GM23338 (cell line): ENCODE data around the gene DTNB.

Experiments used
- CREB1 ChIP-seq: fragments of 250-450 bp; sonication (Bioruptor Pico); IDR thresholded peaks from 2 replicates; pipeline ENCODE4 v1.5.0; 2020; ENCODE audit warnings: low read depth, mild to moderate bottlenecking, moderate library complexity
- EZH2 ChIP-seq: fragments of 200-600 bp; sonication (generic); IDR thresholded peaks from one replicate; pipeline ENCODE4 v1.8.0; 2017; ENCODE audit warnings: antibody characterized with exemption, mild to moderate bottlenecking, low read depth; ENCODE audit not compliant: unreplicated experiment
- POLR2AphosphoS5 ChIP-seq: IDR thresholded peaks from 2 replicates; pipeline ENCODE4 v1.6.1; 2016; ENCODE audit warnings: antibody characterized with exemption, low read depth
- TF ChIP-seq, protein P1 (sequence below), 2 experiments: fragments of 200-600 bp in 1 of 2; sonication (generic) in 1 of 2; conservative IDR thresholded peaks; 2 replicates each; pipeline versions ENCODE4 v1.5.1 to v1.6.1; 2016 to 2017; ENCODE audit warnings: antibody characterized with exemption in 2 of 2, low read depth in 2 of 2, mild to moderate bottlenecking in 2 of 2, moderate library complexity in 1 of 2
- TF ChIP-seq, protein P2 (sequence below): IDR thresholded peaks from one replicate; pipeline ENCODE4 v1.6.1; 2018; ENCODE audit warnings: antibody characterized with exemption; ENCODE audit not compliant: unreplicated experiment

DNA sequence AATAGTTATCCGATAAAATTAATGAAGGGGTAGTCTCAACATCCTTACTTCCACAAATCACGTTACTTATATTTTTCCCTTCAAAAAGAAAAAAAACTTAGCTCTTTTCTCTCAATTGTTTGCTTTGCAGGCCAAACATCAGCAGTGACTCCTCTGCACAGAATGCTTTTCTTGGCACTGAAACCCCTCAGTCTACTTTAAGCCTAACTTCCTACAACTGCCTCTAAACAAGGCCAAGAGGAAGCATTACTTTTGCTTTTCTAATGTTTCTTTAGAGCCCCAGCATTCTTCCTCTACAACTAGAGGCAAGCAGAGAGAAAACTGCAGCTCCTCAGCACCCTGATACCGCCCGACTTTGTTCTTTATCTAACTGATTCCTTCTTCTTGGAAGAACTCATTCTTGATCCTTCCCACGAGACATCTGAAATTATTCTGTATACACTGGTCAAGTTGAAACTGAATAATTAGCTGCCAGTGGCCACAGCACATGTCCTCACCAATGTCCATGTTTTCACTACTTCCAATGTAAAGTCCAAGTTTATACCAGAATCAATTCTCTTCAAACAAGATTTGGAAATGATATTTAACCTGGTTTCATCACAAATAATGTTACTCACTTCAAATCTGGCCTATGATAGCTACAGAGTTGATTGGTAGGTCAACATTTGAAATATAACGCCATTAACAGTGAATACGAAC is 55.3 kb downstream of the DTNB start:
- TF ChIP-seq, protein P1, sequence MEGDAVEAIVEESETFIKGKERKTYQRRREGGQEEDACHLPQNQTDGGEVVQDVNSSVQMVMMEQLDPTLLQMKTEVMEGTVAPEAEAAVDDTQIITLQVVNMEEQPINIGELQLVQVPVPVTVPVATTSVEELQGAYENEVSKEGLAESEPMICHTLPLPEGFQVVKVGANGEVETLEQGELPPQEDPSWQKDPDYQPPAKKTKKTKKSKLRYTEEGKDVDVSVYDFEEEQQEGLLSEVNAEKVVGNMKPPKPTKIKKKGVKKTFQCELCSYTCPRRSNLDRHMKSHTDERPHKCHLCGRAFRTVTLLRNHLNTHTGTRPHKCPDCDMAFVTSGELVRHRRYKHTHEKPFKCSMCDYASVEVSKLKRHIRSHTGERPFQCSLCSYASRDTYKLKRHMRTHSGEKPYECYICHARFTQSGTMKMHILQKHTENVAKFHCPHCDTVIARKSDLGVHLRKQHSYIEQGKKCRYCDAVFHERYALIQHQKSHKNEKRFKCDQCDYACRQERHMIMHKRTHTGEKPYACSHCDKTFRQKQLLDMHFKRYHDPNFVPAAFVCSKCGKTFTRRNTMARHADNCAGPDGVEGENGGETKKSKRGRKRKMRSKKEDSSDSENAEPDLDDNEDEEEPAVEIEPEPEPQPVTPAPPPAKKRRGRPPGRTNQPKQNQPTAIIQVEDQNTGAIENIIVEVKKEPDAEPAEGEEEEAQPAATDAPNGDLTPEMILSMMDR (conservative IDR thresholded peaks at IDR 0.05; ENCODE audit: low read depth in 2 of 2): no peak
- TF ChIP-seq POLR2AphosphoS5: no peak
- TF ChIP-seq, protein P2, sequence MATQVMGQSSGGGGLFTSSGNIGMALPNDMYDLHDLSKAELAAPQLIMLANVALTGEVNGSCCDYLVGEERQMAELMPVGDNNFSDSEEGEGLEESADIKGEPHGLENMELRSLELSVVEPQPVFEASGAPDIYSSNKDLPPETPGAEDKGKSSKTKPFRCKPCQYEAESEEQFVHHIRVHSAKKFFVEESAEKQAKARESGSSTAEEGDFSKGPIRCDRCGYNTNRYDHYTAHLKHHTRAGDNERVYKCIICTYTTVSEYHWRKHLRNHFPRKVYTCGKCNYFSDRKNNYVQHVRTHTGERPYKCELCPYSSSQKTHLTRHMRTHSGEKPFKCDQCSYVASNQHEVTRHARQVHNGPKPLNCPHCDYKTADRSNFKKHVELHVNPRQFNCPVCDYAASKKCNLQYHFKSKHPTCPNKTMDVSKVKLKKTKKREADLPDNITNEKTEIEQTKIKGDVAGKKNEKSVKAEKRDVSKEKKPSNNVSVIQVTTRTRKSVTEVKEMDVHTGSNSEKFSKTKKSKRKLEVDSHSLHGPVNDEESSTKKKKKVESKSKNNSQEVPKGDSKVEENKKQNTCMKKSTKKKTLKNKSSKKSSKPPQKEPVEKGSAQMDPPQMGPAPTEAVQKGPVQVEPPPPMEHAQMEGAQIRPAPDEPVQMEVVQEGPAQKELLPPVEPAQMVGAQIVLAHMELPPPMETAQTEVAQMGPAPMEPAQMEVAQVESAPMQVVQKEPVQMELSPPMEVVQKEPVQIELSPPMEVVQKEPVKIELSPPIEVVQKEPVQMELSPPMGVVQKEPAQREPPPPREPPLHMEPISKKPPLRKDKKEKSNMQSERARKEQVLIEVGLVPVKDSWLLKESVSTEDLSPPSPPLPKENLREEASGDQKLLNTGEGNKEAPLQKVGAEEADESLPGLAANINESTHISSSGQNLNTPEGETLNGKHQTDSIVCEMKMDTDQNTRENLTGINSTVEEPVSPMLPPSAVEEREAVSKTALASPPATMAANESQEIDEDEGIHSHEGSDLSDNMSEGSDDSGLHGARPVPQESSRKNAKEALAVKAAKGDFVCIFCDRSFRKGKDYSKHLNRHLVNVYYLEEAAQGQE: no peak
- no peak for TF ChIP-seq EZH2
- no peak for TF ChIP-seq CREB1 (CRISPR knock-in tag)
